ENCODE data around the gene TMED8.
"Not testable (repeated sequence)": the region's sequence is repeated elsewhere in the genome, so short reads cannot be mapped to it uniquely, and the experiment has no call there.

The TMED8 gene, protein sequence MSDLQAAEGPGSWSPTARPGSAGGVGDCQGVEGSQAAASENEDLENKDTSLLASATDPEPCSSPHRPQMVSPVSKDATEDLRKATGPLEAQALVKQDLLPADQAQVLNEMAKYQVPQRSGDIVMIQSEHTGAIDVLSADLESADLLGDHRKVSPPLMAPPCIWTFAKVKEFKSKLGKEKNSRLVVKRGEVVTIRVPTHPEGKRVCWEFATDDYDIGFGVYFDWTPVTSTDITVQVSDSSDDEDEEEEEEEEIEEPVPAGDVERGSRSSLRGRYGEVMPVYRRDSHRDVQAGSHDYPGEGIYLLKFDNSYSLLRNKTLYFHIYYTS

DNA sequence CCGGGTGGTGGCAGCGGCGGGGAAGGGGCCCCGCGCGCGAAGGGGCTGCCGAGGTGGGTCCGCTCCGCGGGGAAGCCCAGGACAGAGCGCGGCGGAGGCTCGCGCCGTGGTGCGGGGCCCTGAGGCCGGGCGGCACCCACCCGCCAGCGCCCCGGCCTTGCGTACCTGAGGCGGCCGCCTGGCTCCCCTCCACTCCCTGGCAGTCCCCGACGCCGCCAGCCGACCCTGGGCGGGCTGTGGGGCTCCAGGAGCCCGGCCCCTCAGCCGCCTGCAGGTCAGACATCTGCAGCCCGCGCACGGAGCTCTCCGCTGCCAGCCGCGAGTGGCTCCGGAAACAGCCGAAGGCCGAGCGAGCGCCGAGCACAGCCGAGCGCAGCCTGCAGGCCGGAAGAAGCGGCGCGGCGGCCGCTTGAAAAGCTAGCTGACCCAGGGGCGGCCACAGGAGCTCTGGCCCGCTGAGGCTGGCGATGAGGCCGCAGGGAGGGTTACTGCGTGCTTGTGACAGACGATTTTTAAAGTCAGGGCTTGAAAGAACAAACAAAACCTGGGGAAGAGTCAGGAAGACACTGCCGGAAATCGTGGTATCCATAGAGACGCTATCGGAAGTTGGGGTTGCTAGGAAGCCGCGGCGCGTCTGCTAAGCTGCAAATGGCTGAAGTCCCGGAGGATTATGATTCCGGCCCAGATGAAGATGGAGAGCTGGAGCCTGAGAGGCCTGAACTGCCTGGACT is at the start of gene TMED8, which contains the start of gene SAMD15:
TSS of gene TMED8 (minus strand) at position 324 of the 731 bp plus-strand sequence. CDS start at position 283, 41 bp downstream.
TSS of gene SAMD15 (plus strand) at position 609 of the 731 bp plus-strand sequence. CDS start at position 649, 40 bp downstream.
- DNase-seq = peak; percentile 80 to 83

DNA sequence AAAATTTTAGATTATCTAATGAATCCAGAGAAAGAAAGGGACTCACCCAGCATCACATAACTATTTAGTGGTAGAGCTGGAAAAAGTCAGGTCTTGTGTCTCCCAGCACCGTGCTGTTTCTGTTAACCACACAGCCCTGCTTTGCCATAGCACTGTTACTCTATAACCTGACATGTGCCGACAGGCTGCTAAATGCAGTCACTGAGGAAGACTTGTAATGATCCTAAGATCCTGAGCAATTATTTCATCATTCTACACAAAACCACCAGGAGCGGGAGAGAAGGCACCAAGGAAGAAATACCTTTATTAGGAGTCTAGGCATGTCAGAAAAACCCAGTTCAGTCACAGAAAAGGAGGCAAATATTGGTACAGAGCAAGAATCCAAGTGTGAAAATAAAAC is 49.5 kb upstream of the TMED8 start:
- DNase-seq = no peak

- no peak for DNase-seq
Measured at GRCh38 chr14:77424862-77425261, 48.0 kb upstream of the TMED8 start.

- no peak for DNase-seq
Measured at GRCh38 chr14:77423423-77423822, 46.5 kb upstream of the TMED8 start, which contains the start of gene NOXRED1. NOXRED1 (minus strand) TSS chr14:77423523; CDS start chr14:77422889, 634 bp downstream.

DNA sequence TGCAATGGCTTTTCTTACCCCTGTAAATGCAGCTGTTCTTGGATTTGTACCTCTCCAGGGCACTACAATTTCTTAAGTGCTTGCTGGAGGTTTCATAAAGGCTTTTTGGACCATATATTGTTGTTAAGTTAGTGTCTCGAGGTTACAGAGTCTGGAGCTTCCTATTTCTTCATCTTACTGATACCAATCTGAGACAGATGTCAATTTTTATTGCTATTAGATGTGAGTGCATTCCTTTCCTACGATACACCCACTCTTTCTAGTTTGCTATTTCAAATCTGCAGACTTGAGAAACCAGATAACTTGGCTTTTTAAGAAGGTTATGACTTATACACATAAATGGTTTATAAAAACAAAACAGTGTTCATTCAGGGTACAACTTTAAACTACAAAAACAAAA is 44.3 kb upstream of the TMED8 start:
- no peak for DNase-seq

DNA sequence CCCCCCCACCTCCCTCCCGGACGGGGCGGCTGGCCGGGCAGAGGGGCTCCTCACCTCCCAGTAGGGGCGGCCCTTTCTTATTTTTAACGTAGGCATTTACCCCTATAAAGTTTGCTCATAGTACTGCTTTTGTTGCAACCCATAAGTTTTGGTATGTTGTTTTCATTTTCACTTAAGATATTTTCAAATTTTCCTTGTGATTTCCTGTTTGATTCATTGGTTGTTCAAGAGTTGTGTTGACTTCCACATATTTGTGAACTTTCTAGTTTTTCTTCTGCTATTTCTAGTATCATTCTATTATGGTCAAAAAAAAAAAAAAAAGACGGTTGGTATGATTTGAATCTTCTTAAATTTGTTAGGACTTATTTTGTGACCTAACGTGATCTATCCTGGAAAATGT is 39.9 kb upstream of the TMED8 start:
- no peak for DNase-seq

GRCh38 chr14:77416098-77416497 is 39.2 kb upstream of the TMED8 start:
- DNase-seq = not testable (repeated sequence)

- DNase-seq = not testable (repeated sequence)
Measured at GRCh38 chr14:77415403-77416030, 38.6 kb upstream of the TMED8 start.

- DNase-seq = no peak
Measured at GRCh38 chr14:77409131-77409533, 32.2 kb upstream of the TMED8 start.

DNA sequence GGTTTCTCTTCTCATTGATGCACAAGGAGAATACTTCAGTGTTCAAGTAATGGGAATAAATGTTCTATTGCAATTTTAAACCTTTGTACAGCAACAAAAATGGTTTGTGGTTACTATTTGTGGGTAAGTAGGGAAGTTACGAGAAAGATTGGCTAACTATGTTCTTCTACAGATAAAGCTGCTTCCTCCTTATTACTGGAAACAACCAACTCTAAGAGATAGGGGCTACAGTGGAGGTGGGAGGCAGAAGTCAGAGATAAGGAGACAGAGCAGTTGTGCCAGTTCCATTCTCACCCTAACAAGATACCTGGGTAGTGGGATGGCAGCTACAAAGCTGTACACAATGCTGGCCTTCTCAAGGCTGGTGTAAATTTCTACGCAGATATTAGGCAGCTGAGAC is 30.3 kb upstream of the TMED8 start:
- no peak for DNase-seq

- DNase-seq = no peak
Measured at GRCh38 chr14:77406718-77407117, 29.8 kb upstream of the TMED8 start.

DNA sequence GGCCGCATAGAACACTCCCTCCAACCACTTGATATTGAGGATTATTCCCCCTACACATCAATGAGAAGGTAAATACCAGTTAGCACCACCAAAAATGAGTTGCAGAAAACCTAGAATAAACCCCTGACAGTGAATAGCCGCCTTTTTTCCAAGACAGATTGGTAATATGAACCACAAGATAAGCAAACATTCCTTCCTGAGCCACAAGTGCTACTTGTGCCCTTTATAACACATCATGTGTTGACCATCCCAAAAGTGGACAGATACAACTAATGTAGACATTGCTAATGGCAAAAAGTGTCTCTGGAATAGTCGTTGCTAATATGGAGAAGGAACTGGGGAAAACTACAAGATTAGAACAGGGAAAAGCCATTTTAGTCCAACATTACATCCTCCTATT is 29.2 kb upstream of the TMED8 start:
- DNase-seq = no peak

DNA sequence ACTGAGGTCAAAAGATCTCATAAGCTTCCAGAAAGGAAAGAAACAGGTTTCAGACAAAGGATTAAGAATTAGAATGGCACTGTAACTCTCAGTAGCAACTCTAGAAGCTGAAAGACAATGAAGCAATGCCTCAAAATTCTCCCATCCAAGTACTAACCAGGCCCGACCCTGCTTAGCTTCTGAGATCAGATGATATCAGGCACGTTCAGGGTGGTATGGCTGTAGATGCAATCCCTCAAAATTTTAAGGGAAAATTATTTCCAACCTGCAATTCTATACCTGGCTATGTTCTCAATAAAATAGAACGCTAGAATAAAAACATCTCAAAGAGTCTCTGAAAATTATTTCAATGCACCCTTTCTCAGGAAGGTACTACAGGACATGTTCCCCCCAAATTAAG is 26.9 kb upstream of the TMED8 start:
- no peak for DNase-seq

- DNase-seq = no peak
Measured at GRCh38 chr14:77400216-77400615, 23.3 kb upstream of the TMED8 start.

GRCh38 chr14:77390188-77390587 is 13.3 kb upstream of the TMED8 start:
- DNase-seq = no peak

GRCh38 chr14:77378701-77379100 is 1.8 kb upstream of the TMED8 start:
- no peak for DNase-seq

DNA sequence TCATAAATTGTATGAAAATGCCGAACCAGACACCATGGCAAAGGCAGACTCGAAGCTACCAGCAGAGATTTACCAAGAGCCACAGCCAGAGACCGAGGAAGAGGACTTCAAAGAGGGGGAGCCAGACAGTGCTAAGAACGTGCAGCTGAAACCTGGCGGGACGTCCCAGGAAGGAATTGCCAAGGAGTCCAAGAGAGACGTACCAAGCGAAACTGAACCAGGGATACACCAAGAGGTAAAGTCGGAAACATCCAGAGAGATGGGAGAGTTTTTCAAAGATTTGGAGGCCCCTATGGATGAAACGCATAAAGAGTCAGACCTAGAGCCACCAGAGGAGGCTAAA is 579 bp upstream of the TMED8 start:
- no peak for DNase-seq

DNA sequence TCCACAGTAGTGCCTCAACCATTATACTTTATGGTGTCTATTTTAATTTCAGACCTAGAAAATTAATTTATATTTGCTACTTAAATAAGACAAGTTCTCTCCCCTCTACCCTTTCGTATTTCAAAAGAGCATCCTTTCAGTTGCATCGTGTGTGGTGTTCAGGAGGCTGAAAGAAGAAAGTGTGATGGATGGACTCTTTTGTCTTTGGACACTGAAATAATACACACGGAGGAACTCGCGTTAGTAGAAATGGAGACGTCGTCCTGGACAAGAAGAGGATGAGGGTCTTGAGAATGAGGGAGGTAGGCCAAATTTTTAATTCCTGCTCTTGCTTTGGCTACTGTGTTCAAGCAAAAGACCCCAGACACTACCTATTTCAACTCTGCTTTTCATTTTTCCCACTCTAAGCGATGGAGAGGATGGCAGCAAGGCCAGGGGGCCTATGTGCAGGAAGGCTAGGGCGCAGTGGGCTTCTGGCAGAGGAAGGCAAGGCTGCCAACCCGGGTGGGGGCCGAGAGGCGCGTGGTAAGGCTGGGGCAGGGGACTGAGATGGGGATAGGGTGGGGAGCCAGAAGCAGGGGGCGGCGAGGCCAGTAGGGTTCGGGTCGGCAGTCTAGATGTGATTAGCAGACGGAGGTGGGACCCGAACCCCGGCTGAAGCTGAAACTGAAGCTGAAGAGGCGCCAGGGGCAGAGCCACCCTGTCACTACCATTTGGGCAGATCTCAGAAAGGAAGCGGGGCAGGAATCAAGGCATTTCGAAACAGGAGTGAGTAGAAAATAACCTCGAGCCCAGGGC is 722 bp downstream of the TMED8 start:
- peak in 1 of 2 experiments; percentile 11 for DNase-seq

- peak in 1 of 2 experiments; percentile 6 for DNase-seq
Measured at GRCh38 chr14:77375164-77375950, 1.5 kb downstream of the TMED8 start.

GRCh38 chr14:77372304-77372841 is 4.5 kb downstream of the TMED8 start:
- DNase-seq = no peak

DNA sequence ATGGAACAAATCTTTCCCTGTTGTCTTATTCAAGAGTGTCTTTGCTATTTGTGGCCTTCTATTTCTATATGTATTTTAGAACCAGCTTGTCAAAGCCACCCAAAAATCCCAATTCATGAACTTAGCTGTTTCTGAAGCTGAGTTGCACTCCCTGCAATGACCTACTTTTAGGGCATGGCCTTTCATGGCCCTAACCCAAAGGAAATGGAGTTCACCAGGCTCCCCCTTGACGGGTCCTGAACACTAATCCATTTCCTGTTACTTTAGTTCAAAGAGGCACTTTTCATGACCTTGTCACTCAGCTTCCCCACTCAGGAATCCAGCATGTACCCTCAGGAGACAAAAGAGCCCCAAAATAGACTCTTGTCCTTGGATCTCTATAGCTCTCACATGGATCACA is 7.6 kb downstream of the TMED8 start:
- DNase-seq = no peak

DNA sequence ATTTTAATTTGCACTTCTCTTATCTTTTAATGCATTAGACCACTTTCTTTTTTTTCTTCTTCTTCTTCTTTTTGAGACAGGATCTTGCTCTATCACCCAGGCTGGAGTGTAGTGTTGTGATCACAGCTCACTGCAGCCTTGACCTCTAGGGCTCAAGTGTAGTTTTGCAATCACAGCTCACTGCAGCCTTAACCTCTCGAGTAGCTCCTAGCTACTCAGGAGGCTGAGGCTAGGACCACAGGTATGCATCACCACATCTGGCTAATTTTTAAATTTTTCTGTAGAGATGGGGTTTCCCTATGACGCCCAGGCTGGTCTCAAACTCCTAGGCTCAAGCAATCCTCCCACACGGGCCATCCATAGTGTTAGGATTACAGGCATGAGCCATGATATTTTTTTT is 12.7 kb downstream of the TMED8 start:
- no peak for DNase-seq
